ENCODE data around the gene TMEM132E. TPM values are rescaled to one million over a fixed set of nuclear protein-coding genes. Genes with fewer than 3 reads are reported as not detected.

Gene TMEM132E
- total and polyA plus RNA-seq, 8 donors: 0.04 to 1.1 (median 0.10) TPM; not detected in 2

- intact Hi-C loops (cut with DNase I): no loop called here
- Histone ChIP-seq H3K4me3 (no peak overlapping the region), H3K27ac (no peak overlapping the region), H3K9me3 (no peaks in the 10 kb centered on the region), H3K27me3 (no peaks in the 10 kb centered on the region), H3K36me3 (no peaks in the 10 kb centered on the region), H3K4me1 (no peaks in the 10 kb centered on the region)
- no peak for TF ChIP-seq CTCF (IDR thresholded peaks at IDR 0.05)
- 44 to 52% methylated on average over 2 of the region's 2 CpGs for WGBS, 2 donors
- FAIRE-seq: no peak
- DNase-seq: peak in 1 of 6 donors; percentile 18
- no peak for ATAC-seq
Measured at GRCh38 chr17:34667656-34668055, 88.3 kb downstream of the TMEM132E start.

GRCh38 chr17:34668206-34668605, 88.8 kb downstream of the TMEM132E start:
- H3K27me3 ChIP-seq: no peaks in the 10 kb centered on the region
- 52 to 60% methylated on average over 3 of the region's 3 CpGs for WGBS, 2 donors
- no peaks in the 10 kb centered on the region for H3K4me1 ChIP-seq
- FAIRE-seq (no peak), ATAC-seq (no peak), DNase-seq (peak in 1 of 6 donors; percentile 13)
- no peak overlapping the region for H3K4me3 ChIP-seq
- intact Hi-C loops (cut with DNase I): no loop called here
- no peak for TF ChIP-seq CTCF (IDR thresholded peaks at IDR 0.05)
- H3K36me3 ChIP-seq: no peaks in the 10 kb centered on the region
- H3K27ac ChIP-seq: no peak overlapping the region
- no peaks in the 10 kb centered on the region for H3K9me3 ChIP-seq

DNA sequence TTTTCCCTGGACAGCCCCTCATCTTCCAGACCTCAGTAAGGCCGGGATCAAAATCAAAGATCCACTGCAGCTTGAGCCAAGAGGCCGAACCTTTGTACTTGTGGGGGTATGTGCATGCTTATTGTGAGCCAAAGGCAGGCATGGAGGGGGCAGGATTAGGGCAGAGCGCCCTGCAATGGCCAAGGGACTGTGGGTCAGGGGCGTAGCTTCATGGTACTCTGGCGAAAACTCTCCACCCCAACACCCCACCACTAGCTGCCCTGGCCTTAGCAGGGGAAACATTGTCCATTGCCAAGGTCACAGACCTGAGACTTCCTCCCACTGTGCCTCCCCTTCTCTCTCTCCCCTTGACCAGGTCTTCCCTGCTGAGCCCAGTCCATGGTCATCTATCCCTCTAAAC, 90.1 kb downstream of the TMEM132E start:
- DNase-seq (peak in 1 of 6 donors; percentile 27), ATAC-seq (no peak), FAIRE-seq (no peak)
- Histone ChIP-seq H3K4me1 (no peaks in the 10 kb centered on the region), H3K36me3 (no peaks in the 10 kb centered on the region), H3K9me3 (no peaks in the 10 kb centered on the region), H3K27me3 (no peaks in the 10 kb centered on the region), H3K4me3 (no peak overlapping the region), H3K27ac (no peak overlapping the region)
- WGBS, 2 donors: 67 to 78% methylated on average over 5 of the region's 5 CpGs
- intact Hi-C loops (cut with DNase I): no loop called here
- no peak for TF ChIP-seq CTCF (IDR thresholded peaks at IDR 0.05)

DNA sequence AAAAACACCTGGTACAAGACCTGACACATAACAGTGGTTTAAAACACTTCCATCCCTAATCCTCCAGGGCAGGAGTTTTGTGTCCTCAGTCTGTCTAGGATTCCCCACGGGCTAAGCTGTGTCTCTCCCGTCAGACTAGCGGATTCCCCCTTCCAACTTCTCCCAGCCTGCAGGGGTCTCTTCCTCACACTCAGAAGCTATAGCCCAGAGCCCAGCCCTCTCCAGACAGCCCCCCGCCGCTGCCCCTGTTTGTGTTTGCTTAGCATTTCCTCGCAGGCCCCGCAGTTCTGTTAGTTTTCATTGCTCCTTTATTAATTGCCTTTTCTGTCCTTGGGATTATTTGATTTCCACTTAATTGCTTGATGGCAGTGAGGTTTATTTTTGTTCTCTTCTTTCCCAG, 91.2 kb downstream of the TMEM132E start:
- DNase-seq (peak in 1 of 6 donors; percentile 31), ATAC-seq (no peak), FAIRE-seq (no peak)
- intact Hi-C loops (cut with DNase I): no loop called here
- no peak for TF ChIP-seq CTCF (IDR thresholded peaks at IDR 0.05)
- Histone ChIP-seq H3K4me1 (no peaks in the 10 kb centered on the region), H3K36me3 (no peaks in the 10 kb centered on the region), H3K4me3 (no peak overlapping the region), H3K9me3 (no peaks in the 10 kb centered on the region), H3K27ac (no peak overlapping the region), H3K27me3 (no peaks in the 10 kb centered on the region)
- 49 to 57% methylated on average over 7 of the region's 7 CpGs for WGBS, 2 donors

DNA sequence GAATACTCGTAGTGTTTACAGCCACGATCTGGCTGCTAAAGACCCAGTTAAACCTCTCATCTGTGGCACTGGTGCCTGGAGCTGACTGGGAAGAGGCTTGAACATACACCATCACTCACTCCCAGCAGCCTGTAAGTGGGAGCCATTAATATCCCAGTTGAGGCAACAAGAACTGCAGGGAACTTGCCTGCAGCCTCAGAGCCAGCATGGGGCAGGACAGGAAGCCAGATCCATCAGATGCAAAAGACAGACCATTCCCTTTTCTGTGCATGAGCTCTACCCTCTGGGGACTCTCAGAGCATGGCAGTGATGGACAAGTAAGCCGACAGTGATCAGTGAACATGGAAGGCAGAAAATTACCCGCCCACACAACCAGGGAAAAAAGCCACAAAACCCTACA, 91.8 kb downstream of the TMEM132E start:
- FAIRE-seq (no peak), DNase-seq (no peak), ATAC-seq (no peak)
- Histone ChIP-seq H3K27me3 (no peaks in the 10 kb centered on the region), H3K4me3 (no peak overlapping the region), H3K27ac (no peak overlapping the region), H3K4me1 (no peaks in the 10 kb centered on the region), H3K36me3 (no peaks in the 10 kb centered on the region), H3K9me3 (no peaks in the 10 kb centered on the region)
- no peak for TF ChIP-seq CTCF (IDR thresholded peaks at IDR 0.05)
- 49 to 59% methylated on average over 4 of the region's 4 CpGs for WGBS, 2 donors
- intact Hi-C loops (cut with DNase I): no loop called here
